HepG2 (cell line): Measurements from ENCODE around the gene ANAPC5.

ENCODE experiments used
- ARNT2 ChIP-seq: sonication (generic); formaldehyde crosslinking; IDR thresholded peaks from 2 replicates; pipeline ENCODE4 v1.8.0; 2022; ENCODE audit warnings: mild to moderate bottlenecking, low read depth, missing genetic modification reagents, moderate library complexity
- CTCF ChIP-seq: sonication (generic); formaldehyde crosslinking; IDR thresholded peaks from 2 replicates; pipeline ENCODE4 v1.5.0; 2020; ENCODE audit warnings: mild to moderate bottlenecking, missing genetic modification reagents, moderate library complexity
- EZH2 ChIP-seq: conservative IDR thresholded peaks from 2 replicates; pipeline ENCODE4 v1.6.1; 2012; ENCODE audit warnings: mild to moderate bottlenecking, low read depth, low read length, moderate library complexity
- FOXK2 ChIP-seq: fragments of 450-650 bp; IDR thresholded peaks from 2 replicates; pipeline ENCODE4 v1.6.1; 2016
- HNRNPUL1 ChIP-seq: fragments of 200-400 bp; formaldehyde crosslinking; IDR thresholded peaks from 2 replicates; pipeline ENCODE4 v1.6.1; 2017; ENCODE audit warnings: low read depth, mild to moderate bottlenecking, low read length, moderate library complexity
- MIER2 ChIP-seq: IDR thresholded peaks from 2 replicates; pipeline ENCODE4 v1.6.1; 2016; ENCODE audit warnings: missing biosample characterization, missing genetic modification reagents
- MIER3 ChIP-seq: IDR thresholded peaks from 2 replicates; pipeline ENCODE4 v1.6.1; 2016; ENCODE audit warnings: missing compliant biosample characterization, borderline replicate concordance
- MTF1 ChIP-seq: sonication (generic); formaldehyde crosslinking; IDR thresholded peaks from 2 replicates; pipeline ENCODE4 v1.5.0; 2020; ENCODE audit warnings: missing genetic modification reagents
- RBFOX2 ChIP-seq: fragments of 200-400 bp; formaldehyde crosslinking; IDR thresholded peaks from 2 replicates; pipeline ENCODE4 v1.6.1; 2017; ENCODE audit warnings: low read depth, mild to moderate bottlenecking, low read length
- ZNF263 ChIP-seq: sonication (generic); formaldehyde crosslinking; IDR thresholded peaks from 2 replicates; pipeline ENCODE4 v1.4.0; 2020; ENCODE audit warnings: missing genetic modification reagents
- ZNF264 ChIP-seq: sonication (generic); formaldehyde crosslinking; IDR thresholded peaks from 2 replicates; pipeline ENCODE4 v1.4.0; 2020; ENCODE audit warnings: missing genetic modification reagents
- TF ChIP-seq, protein P1 (sequence below): sonication (generic); formaldehyde crosslinking; IDR thresholded peaks from 2 replicates; pipeline ENCODE4 v1.5.1; 2020; ENCODE audit warnings: mild to moderate bottlenecking, missing genetic modification reagents, moderate library complexity

- no peak for TF ChIP-seq RBFOX2
- no peak for TF ChIP-seq CTCF (CRISPR knock-in tag)
- no peak for TF ChIP-seq EZH2
- TF ChIP-seq ARNT2, result no peak
- TF ChIP-seq FOXK2, result no peak
- no peak for TF ChIP-seq ZNF264 (CRISPR knock-in tag)
- TF ChIP-seq, protein P1, sequence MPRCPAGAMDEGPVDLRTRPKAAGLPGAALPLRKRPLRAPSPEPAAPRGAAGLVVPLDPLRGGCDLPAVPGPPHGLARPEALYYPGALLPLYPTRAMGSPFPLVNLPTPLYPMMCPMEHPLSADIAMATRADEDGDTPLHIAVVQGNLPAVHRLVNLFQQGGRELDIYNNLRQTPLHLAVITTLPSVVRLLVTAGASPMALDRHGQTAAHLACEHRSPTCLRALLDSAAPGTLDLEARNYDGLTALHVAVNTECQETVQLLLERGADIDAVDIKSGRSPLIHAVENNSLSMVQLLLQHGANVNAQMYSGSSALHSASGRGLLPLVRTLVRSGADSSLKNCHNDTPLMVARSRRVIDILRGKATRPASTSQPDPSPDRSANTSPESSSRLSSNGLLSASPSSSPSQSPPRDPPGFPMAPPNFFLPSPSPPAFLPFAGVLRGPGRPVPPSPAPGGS, result no peak
- TF ChIP-seq HNRNPUL1, result no peak
- TF ChIP-seq ZNF263 (CRISPR knock-in tag), result no peak
- TF ChIP-seq MIER3, result no peak
- no peak for TF ChIP-seq MIER2 (CRISPR knock-in tag)
- no peak for TF ChIP-seq MTF1
These were observed 73.8 kb downstream of the ANAPC5 start for GRCh38 chr12:121278169-121279070.
